Esophagus squamous epithelium (tissue), 4 donors: ENCODE measurements around the gene ANXA2.

Experiments used
- CTCF ChIP-seq, 6 experiments: fragments of 450-650 bp in 4 of 6; fragments of 200-600 bp in 2 of 6; sonication (generic) in 2 of 6; IDR thresholded peaks; one replicate each; pipeline ENCODE4 v1.5.1; 2016 to 2019; ENCODE audit warnings: antibody characterized with exemption in 6 of 6, mild to moderate bottlenecking in 4 of 6, moderate library complexity in 4 of 6
- POLR2A ChIP-seq, 4 donors: fragments of 450-650 bp; IDR thresholded peaks; one replicate each; pipeline ENCODE4 v1.6.1; 2017; ENCODE audit warnings: antibody characterized with exemption in 4 of 4, mild to moderate bottlenecking in 4 of 4, moderate library complexity in 3 of 4

- TF ChIP-seq CTCF (IDR thresholded peaks at IDR 0.05) = no peak
- TF ChIP-seq POLR2A (IDR thresholded peaks at IDR 0.05) = no peak
These were observed 5.2 kb downstream of the ANXA2 start for GRCh38 chr15:60392601-60392985.
